K562 (cell line): ENCODE measurements around the gene FOXO4. TPM values are rescaled to one million over a fixed set of nuclear protein-coding genes. Genes with fewer than 3 reads are reported as not detected.

Source experiments
- CAMTA2 ChIP-seq: fragments of 250-450 bp; sonication (Bioruptor Pico); conservative IDR thresholded peaks from 2 replicates; pipeline ENCODE4 v1.5.1; 2022
- CREM ChIP-seq: IDR thresholded peaks from 2 replicates; pipeline ENCODE4 v1.6.1; 2014; ENCODE audit warnings: antibody characterized with exemption, low read depth
- CXXC5 ChIP-seq: fragments of 250-450 bp; sonication (Bioruptor Pico); IDR thresholded peaks from 2 replicates; pipeline ENCODE4 v1.8.0; 2022; ENCODE audit warnings: inconsistent platforms, mild to moderate bottlenecking, moderate library complexity
- DEAF1 ChIP-seq: fragments of 450-650 bp; formaldehyde crosslinking; IDR thresholded peaks from 2 replicates; pipeline ENCODE4 v1.4.0; 2020; ENCODE audit warnings: mild to moderate bottlenecking, moderate library complexity
- NELFE ChIP-seq: IDR thresholded peaks from 2 replicates; pipeline ENCODE4 v1.6.1; 2011; ENCODE audit warnings: mild to moderate bottlenecking; ENCODE audit not compliant: insufficient read depth, insufficient read length
- NR2C2 ChIP-seq, 2 experiments: fragments of 200-800 bp in 1 of 2; sonication (Bioruptor generic) in 1 of 2; sonication (generic) in 1 of 2; formaldehyde crosslinking in 1 of 2; IDR thresholded peaks; 2 replicates each; pipeline versions ENCODE4 v1.6.1 to v1.8.0; 2016 to 2022; ENCODE audit warnings: mild to moderate bottlenecking in 1 of 2, missing compliant biosample characterization in 1 of 2, missing genetic modification characterization in 1 of 2, missing genetic modification reagents in 1 of 2
- PATZ1 ChIP-seq: fragments of 250-450 bp; sonication (Bioruptor Pico); IDR thresholded peaks from 2 replicates; pipeline ENCODE4 v1.5.0; 2020; ENCODE audit warnings: mild to moderate bottlenecking, borderline replicate concordance
- PTBP1 ChIP-seq: fragments of 200-400 bp; formaldehyde crosslinking; IDR thresholded peaks from 2 replicates; pipeline ENCODE4 v1.6.1; 2017; ENCODE audit warnings: low read depth, low read length
- RAD21 ChIP-seq, 2 experiments: fragments of 250-450 bp in 1 of 2; fragments of 450-650 bp in 1 of 2; sonication (Bioruptor Pico) in 1 of 2; formaldehyde crosslinking in 1 of 2; IDR thresholded peaks in 1 of 2; conservative IDR thresholded peaks in 1 of 2; 2 replicates each; pipeline versions ENCODE4 v1.4.0 to v1.8.0; 2020 to 2022; ENCODE audit warnings: mild to moderate bottlenecking in 2 of 2, moderate library complexity in 1 of 2
- RB1 ChIP-seq: fragments of 450-650 bp; IDR thresholded peaks from 2 replicates; pipeline ENCODE4 v1.6.1; 2017; ENCODE audit warnings: low read depth, mild to moderate bottlenecking
- RBM22 ChIP-seq: fragments of 200-400 bp; formaldehyde crosslinking; IDR thresholded peaks from 2 replicates; pipeline ENCODE4 v1.6.1; 2018; ENCODE audit warnings: low read length, low read depth; ENCODE audit not compliant: poor library complexity, severe bottlenecking
- RBM25 ChIP-seq: fragments of 200-400 bp; formaldehyde crosslinking; IDR thresholded peaks from 2 replicates; pipeline ENCODE4 v1.6.1; 2018; ENCODE audit warnings: low read length, low read depth, moderate library complexity; ENCODE audit not compliant: severe bottlenecking
- RFX1 ChIP-seq: fragments of 450-650 bp; IDR thresholded peaks from 2 replicates; pipeline ENCODE4 v1.6.1; 2016; ENCODE audit warnings: mild to moderate bottlenecking, moderate library complexity
- SETDB1 ChIP-seq: IDR thresholded peaks from one replicate; pipeline ENCODE4 v1.6.1; 2012; ENCODE audit warnings: low read length, control low read depth, inconsistent platforms
- SMC3 ChIP-seq: conservative IDR thresholded peaks from 2 replicates; pipeline ENCODE4 v1.6.1; 2011; ENCODE audit warnings: low read depth, low read length, improper control_type of control experiment; ENCODE audit not compliant: insufficient read depth
- SNIP1 ChIP-seq: fragments of 450-650 bp; IDR thresholded peaks from 2 replicates; pipeline ENCODE4 v1.7.1; 2017; ENCODE audit warnings: low read depth, mild to moderate bottlenecking
- SRSF3 ChIP-seq: fragments of 200-400 bp; formaldehyde crosslinking; IDR thresholded peaks from 2 replicates; pipeline ENCODE4 v1.6.1; 2016; ENCODE audit warnings: mild to moderate bottlenecking, low read length, moderate library complexity; ENCODE audit not compliant: insufficient read depth
- ZBTB43 ChIP-seq: sonication (generic); formaldehyde crosslinking; IDR thresholded peaks from 2 replicates; pipeline ENCODE4 v1.8.0; 2023; ENCODE audit warnings: mild to moderate bottlenecking, missing genetic modification reagents
- ZFP36 ChIP-seq: fragments of 150-350 bp; IDR thresholded peaks from 2 replicates; pipeline ENCODE4 v1.6.1; 2018; ENCODE audit warnings: low read length, low read depth; ENCODE audit not compliant: partially characterized antibody
- ZFX ChIP-seq: sonication (generic); formaldehyde crosslinking; IDR thresholded peaks from 2 replicates; pipeline ENCODE4 v1.8.0; 2022; ENCODE audit warnings: mild to moderate bottlenecking, missing genetic modification reagents, moderate library complexity
- ZNF212 ChIP-seq: fragments of 450-650 bp; formaldehyde crosslinking; IDR thresholded peaks from 2 replicates; pipeline ENCODE4 v1.4.0; 2020; ENCODE audit warnings: mild to moderate bottlenecking
- ZNF224 ChIP-seq: sonication (generic); formaldehyde crosslinking; IDR thresholded peaks from 2 replicates; pipeline ENCODE4 v1.8.0; 2022; ENCODE audit warnings: mild to moderate bottlenecking, missing genetic modification reagents
- ZNF347 ChIP-seq: fragments of 450-650 bp; formaldehyde crosslinking; IDR thresholded peaks from 2 replicates; pipeline ENCODE4 v1.4.0; 2020; ENCODE audit warnings: low read depth, mild to moderate bottlenecking, moderate library complexity
- polyA plus RNA-seq, 8 experiments: library from polyadenylated mRNA; depleted of rRNA in 4 of 8; stranded (reverse) in 5 of 8; unstranded in 3 of 8; fragments of >200 nt; fragmentation: Nextera tagmentation in 2 of 8; fragmentation: Illumina TruSeq in 1 of 8; extraction: Ambion mirVana in 2 of 8; extraction: Trizol in 1 of 8; gene quantifications; 2 replicates each; pipeline versions ENCODE4 v1.2.1 to v1.2.3, GENCODE V29; 2011 to 2014; ENCODE audit warnings: inconsistent platforms in 1 of 8, missing spikeins in 1 of 8
- total RNA-seq, 7 experiments: library from RNA; depleted of rRNA in 6 of 7; stranded (reverse); fragments of >200 nt in 6 of 7; fragmentation: Illumina TruSeq in 2 of 7; extraction: Trizol in 2 of 7; gene quantifications; 2 replicates each; pipeline versions ENCODE4 v1.2.1 to v1.2.3, GENCODE V29; 2011 to 2021; ENCODE audit warnings: low replicate concordance in 1 of 7

The FOXO4 gene
- total and polyA plus RNA-seq, 9 of the 15 experiments (the other 6 are each of a cell fraction or from before 2014, with no cell fraction given), result 0.13 to 26.6 (median 8.5) TPM

- TF ChIP-seq CAMTA2 (CRISPR knock-in tag) (no peak), NR2C2 (CRISPR knock-in tag; IDR thresholded peaks at IDR 0.05) (no peak), NR2C2 (tag; IDR thresholded peaks at IDR 0.05) (no peak), ZFX (CRISPR knock-in tag) (no peak), PATZ1 (CRISPR knock-in tag) (no peak), ZNF212 (CRISPR knock-in tag) (no peak), DEAF1 (CRISPR knock-in tag) (peak; percentile 43; the same call in 1 of the 2 replicates), RBM22 (no peak), SETDB1 (no peak), ZNF224 (CRISPR knock-in tag) (no peak), RB1 (peak; percentile 26; the same call in 1 of the 2 replicates), NELFE (no peak), CREM (0 out of 2 replicates have a peak, but pooled peaks have one; percentile 48), SRSF3 (no peak), PTBP1 (no peak), ZNF347 (CRISPR knock-in tag) (no peak), RAD21 (CRISPR knock-in tag; conservative IDR thresholded peaks at IDR 0.05 in 1 of 2, IDR thresholded peaks at IDR 0.05 in 1 of 2) (peak; percentile 74 to 83), ZFP36 (no peak), RFX1 (no peak), SNIP1 (no peak), RBM25 (no peak), CXXC5 (CRISPR knock-in tag) (no peak), SMC3 (peak; percentile 83), ZBTB43 (CRISPR knock-in tag) (no peak)
These were observed 33.5 kb downstream of the FOXO4 start (continued) for GRCh38 chrX:71128915-71129765.
